ENCODE data around the gene FRK.

FRK gene

DNA sequence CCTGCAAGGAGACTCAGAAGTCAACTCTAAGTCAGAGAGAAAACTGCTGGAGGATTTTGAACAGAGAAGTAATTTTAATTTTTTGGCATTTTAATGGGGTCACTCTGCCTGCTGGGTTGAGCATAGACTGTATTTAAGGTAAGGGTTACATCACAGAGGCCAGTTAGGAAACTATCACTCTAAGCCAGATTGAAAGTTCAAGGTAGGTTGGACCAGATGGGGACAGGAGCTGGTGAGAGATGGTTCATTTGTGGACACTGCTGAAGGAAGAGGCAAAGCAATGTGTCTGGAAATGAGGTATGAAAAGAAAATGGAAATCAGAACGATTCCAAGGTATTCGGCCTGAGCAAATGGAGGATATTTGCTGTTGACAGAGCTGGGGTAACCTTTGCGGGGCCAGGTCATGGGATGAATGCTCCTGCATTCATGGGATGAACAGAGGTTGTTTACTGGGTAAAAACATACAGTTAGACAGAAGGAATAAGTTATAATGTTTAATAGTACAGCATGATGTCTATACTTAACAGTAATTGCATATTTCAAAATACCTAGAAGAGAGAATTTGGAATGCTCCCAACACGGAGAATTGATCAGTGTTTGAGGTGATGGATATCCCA is 26.9 kb downstream of the FRK start:
- no peaks in the 10 kb centered on the region for H3K36me3 ChIP-seq (ENCODE audit: control insufficient read depth, insufficient read depth, low read length)
- H3K27me3 ChIP-seq (replicated peaks; ENCODE audit: control insufficient read depth, insufficient read depth, low read length): no peaks in the 10 kb centered on the region
- TF ChIP-seq, protein P1, sequence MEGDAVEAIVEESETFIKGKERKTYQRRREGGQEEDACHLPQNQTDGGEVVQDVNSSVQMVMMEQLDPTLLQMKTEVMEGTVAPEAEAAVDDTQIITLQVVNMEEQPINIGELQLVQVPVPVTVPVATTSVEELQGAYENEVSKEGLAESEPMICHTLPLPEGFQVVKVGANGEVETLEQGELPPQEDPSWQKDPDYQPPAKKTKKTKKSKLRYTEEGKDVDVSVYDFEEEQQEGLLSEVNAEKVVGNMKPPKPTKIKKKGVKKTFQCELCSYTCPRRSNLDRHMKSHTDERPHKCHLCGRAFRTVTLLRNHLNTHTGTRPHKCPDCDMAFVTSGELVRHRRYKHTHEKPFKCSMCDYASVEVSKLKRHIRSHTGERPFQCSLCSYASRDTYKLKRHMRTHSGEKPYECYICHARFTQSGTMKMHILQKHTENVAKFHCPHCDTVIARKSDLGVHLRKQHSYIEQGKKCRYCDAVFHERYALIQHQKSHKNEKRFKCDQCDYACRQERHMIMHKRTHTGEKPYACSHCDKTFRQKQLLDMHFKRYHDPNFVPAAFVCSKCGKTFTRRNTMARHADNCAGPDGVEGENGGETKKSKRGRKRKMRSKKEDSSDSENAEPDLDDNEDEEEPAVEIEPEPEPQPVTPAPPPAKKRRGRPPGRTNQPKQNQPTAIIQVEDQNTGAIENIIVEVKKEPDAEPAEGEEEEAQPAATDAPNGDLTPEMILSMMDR (IDR thresholded peaks at IDR 0.05; ENCODE audit: insufficient read depth, low read length, poor library complexity, severe bottlenecking): no peak
- DNase-seq (ENCODE audit: extremely low read depth, insufficient read length): no peak
- no peak overlapping the region for H3K4me3 ChIP-seq (replicated peaks; ENCODE audit: low read depth, low read length)

DNA sequence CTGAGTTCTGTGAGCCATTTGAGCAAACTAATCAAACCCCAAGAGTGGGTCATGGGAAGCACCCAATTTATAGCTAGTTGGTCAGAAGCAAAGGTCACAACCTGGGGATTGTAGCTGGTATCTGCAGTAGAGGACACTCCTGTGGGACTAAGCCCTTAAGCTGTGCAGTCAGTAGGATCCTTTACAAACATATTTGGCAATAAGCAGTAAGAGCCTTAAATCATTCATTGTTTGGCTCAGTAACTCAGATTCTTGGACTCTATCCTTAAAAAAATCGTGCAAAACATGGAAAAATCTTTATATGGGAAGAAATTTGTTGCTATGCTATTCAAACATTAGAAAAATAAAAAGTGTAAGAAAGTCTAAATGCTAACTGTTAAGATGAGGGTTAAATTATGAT is 29.9 kb downstream of the FRK start:
- Histone ChIP-seq H3K4me3 (replicated peaks; ENCODE audit: low read depth, low read length) (no peak overlapping the region), H3K36me3 (ENCODE audit: control insufficient read depth, insufficient read depth, low read length) (no peaks in the 10 kb centered on the region), H3K27me3 (replicated peaks; ENCODE audit: control insufficient read depth, insufficient read depth, low read length) (no peaks in the 10 kb centered on the region)
- DNase-seq (ENCODE audit: extremely low read depth, insufficient read length): no peak
- TF ChIP-seq, protein P1 (IDR thresholded peaks at IDR 0.05; ENCODE audit: insufficient read depth, low read length, poor library complexity, severe bottlenecking): no peak

DNA sequence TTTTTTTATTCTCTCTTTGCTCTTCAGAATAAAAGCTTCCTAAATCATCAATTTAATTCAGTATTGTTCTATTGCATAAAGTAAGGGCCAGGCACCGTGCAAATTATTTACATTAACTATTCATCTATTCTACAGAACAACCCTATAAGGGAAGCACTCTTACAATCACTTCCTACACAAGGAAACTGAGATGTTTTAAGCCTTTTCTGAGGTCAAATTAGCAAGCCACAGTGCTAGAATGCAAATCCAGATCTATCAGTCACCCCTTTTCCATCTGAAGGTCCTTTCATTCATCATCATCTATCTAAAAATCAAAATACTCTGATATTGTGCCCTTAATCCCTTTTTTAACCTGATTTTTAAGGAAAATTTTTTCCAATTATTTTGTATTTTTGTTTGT is 31.2 kb downstream of the FRK start:
- TF ChIP-seq, protein P1 (IDR thresholded peaks at IDR 0.05; ENCODE audit: insufficient read depth, low read length, poor library complexity, severe bottlenecking): no peak
- Histone ChIP-seq H3K4me3 (replicated peaks; ENCODE audit: low read depth, low read length) (no peak overlapping the region), H3K27me3 (replicated peaks; ENCODE audit: control insufficient read depth, insufficient read depth, low read length) (no peaks in the 10 kb centered on the region), H3K36me3 (ENCODE audit: control insufficient read depth, insufficient read depth, low read length) (no peaks in the 10 kb centered on the region)
- DNase-seq (ENCODE audit: extremely low read depth, insufficient read length): no peak

DNA sequence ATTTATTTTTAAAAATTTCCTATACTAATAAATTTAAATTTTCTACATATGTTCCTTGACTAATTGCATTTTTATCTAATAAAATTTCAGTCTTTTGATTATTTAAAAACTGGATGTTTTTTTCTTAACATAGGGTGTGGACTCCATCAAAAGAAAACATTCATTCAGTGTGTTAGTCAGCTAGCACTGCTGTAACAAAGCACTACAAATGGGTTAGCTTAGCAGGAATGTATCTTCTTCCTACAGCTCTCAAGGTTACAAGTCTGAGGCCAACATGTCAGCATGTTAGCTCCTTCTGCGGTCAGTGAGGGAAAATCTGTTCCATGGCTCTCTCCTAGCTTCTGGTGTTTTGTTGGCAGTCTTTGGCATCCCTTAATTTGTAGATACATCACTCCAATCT is 32.5 kb downstream of the FRK start:
- no peak overlapping the region for H3K4me3 ChIP-seq (replicated peaks; ENCODE audit: low read depth, low read length)
- no peaks in the 10 kb centered on the region for H3K27me3 ChIP-seq (replicated peaks; ENCODE audit: control insufficient read depth, insufficient read depth, low read length)
- TF ChIP-seq, protein P1 (IDR thresholded peaks at IDR 0.05; ENCODE audit: insufficient read depth, low read length, poor library complexity, severe bottlenecking): no peak
- no peak for DNase-seq (ENCODE audit: extremely low read depth, insufficient read length)
- no peaks in the 10 kb centered on the region for H3K36me3 ChIP-seq (ENCODE audit: control insufficient read depth, insufficient read depth, low read length)

DNA sequence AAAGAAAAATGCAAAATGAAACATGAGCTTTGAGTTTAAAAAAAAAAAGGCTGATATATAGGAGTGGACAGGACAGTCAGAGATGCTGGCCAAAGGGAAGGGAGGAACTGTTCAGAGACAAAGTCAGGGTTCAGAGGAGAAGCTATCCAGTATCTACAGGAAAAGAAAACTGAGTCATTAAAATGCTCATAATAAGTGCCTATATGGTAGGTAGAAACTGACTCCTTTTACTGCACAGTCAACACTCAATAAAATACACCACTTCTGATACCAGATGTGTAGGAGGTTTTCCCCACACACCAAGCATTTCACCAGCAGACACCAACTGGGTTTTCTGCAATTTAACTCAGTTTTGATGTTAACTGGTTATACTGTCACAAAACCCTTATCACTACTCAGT is 32.9 kb downstream of the FRK start:
- no peak for DNase-seq (ENCODE audit: extremely low read depth, insufficient read length)
- H3K36me3 ChIP-seq (ENCODE audit: control insufficient read depth, insufficient read depth, low read length): no peaks in the 10 kb centered on the region
- H3K4me3 ChIP-seq (replicated peaks; ENCODE audit: low read depth, low read length): no peak overlapping the region
- TF ChIP-seq, protein P1 (IDR thresholded peaks at IDR 0.05; ENCODE audit: insufficient read depth, low read length, poor library complexity, severe bottlenecking): no peak
- no peaks in the 10 kb centered on the region for H3K27me3 ChIP-seq (replicated peaks; ENCODE audit: control insufficient read depth, insufficient read depth, low read length)

DNA sequence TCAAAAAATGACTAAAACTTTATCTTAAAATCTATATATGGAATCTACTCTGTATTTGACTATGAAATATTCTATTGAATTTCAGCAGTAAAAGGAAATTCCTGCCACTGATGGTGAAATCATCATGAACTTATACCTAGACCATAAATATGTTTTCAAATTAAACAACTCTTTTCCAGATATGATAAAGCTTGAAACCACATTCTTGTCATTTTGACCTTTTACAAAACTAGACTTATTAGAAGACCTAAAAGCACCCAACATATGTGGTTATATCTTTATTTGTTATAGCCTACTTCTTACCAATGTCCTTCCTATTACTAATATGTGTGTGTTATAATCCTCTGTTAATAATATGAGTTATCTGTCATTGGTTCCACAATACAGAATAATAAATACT is 35.3 kb downstream of the FRK start:
- DNase-seq (ENCODE audit: extremely low read depth, insufficient read length): no peak
- TF ChIP-seq, protein P1 (IDR thresholded peaks at IDR 0.05; ENCODE audit: insufficient read depth, low read length, poor library complexity, severe bottlenecking): no peak
- Histone ChIP-seq H3K4me3 (replicated peaks; ENCODE audit: low read depth, low read length) (no peak overlapping the region), H3K27me3 (replicated peaks; ENCODE audit: control insufficient read depth, insufficient read depth, low read length) (no peaks in the 10 kb centered on the region), H3K36me3 (ENCODE audit: control insufficient read depth, insufficient read depth, low read length) (no peaks in the 10 kb centered on the region)

Measured in GM06990 (cell line).